H1 (cell line): ENCODE measurements around the gene KRTAP10-3. TPM values are rescaled to one million over a fixed set of nuclear protein-coding genes. Genes with fewer than 3 reads are reported as not detected.

Experiments used
- CTCF ChIA-PET: fragments of 300-600 bp; sonication (Branson Sonifier 250); formaldehyde crosslinking; loops from one replicate; lab custom pipeline; 2021; ENCODE audit not compliant: partially characterized antibody; lab: Charles Lee
- POLR2A ChIA-PET: fragments of 300-600 bp; sonication (Branson Sonifier 250); formaldehyde crosslinking; loops from one replicate; lab custom pipeline; 2021; ENCODE audit warnings: inconsistent platforms; ENCODE audit not compliant: partially characterized antibody; lab: Charles Lee
- DNase-seq, 2 experiments: peaks; one replicate each; pipeline versions ENCODE4 v3.0.0 to v3.0.0-alpha.2; 2010 to 2022; ENCODE audit warnings: low spot score in 2 of 2, low read depth in 1 of 2, mixed read lengths in 1 of 2
- FAIRE-seq: peaks from 2 replicates; lab custom pipeline; 2011; peaks lifted over from hg19 to GRCh38; lab: Jason Lieb, UNC
- H2AFZ ChIP-seq: 2 replicates; pipeline ENCODE4 v1.8.1; 2012; ENCODE audit warnings: low read length, inconsistent platforms
- H2AK5ac ChIP-seq: 2 replicates; pipeline ENCODE4 v1.6.1; 2013; ENCODE audit warnings: low read depth, low read length
- H2BK120ac ChIP-seq: replicated peaks from 2 replicates; pipeline ENCODE3; 2013; ENCODE audit warnings: low read depth, low read length, inconsistent platforms
- H2BK12ac ChIP-seq: 2 replicates; pipeline ENCODE4 v1.6.1; 2013; ENCODE audit warnings: low read depth, low read length
- H2BK15ac ChIP-seq: 2 replicates; pipeline ENCODE4 v1.6.1; 2013; ENCODE audit warnings: low read length
- H2BK20ac ChIP-seq: 2 replicates; pipeline ENCODE4 v1.6.1; 2013; ENCODE audit warnings: low read length
- H2BK5ac ChIP-seq: 2 replicates; pipeline ENCODE4 v1.6.1; 2013; ENCODE audit warnings: low read depth, low read length
- H3K14ac ChIP-seq: 2 replicates; pipeline ENCODE4 v1.6.1; 2013; ENCODE audit warnings: inconsistent platforms; ENCODE audit not compliant: insufficient read length
- H3K18ac ChIP-seq: 2 replicates; pipeline ENCODE4 v1.6.1; 2013; ENCODE audit warnings: low read length; ENCODE audit errors: extremely low read depth
- H3K23ac ChIP-seq: 2 replicates; pipeline ENCODE4 v1.6.1; 2013; ENCODE audit warnings: inconsistent platforms; ENCODE audit not compliant: insufficient read length
- H3K23me2 ChIP-seq: 2 replicates; pipeline ENCODE4 v1.6.1; 2013; ENCODE audit warnings: low read depth, low read length
- H3K27ac ChIP-seq: 2 replicates; pipeline ENCODE4 v1.6.1; 2011; ENCODE audit warnings: low read depth, low read length, inconsistent platforms
- H3K27me3 ChIP-seq, 4 experiments: replicated peaks in 1 of 4; 1 replicate in 1 of 4; 2 replicates in 3 of 4; pipeline versions ENCODE4 v1.6.1 to v1.8.1; 2011 to 2013; ENCODE audit warnings: low read length in 3 of 4, mild to moderate bottlenecking in 3 of 4, inconsistent platforms in 2 of 4, mixed read lengths in 2 of 4, moderate library complexity in 1 of 4; ENCODE audit not compliant: control insufficient read depth in 3 of 4, insufficient read depth in 3 of 4; ENCODE audit errors: extremely low read depth in 1 of 4
- H3K36me3 ChIP-seq, 4 experiments: 2 replicates each; pipeline versions ENCODE4 v1.6.1 to v1.8.1; 2011 to 2013; ENCODE audit warnings: mild to moderate bottlenecking in 4 of 4, low read length in 3 of 4, moderate library complexity in 2 of 4, control low read depth in 1 of 4, inconsistent platforms in 1 of 4; ENCODE audit not compliant: insufficient read depth in 4 of 4, control insufficient read depth in 2 of 4
- H3K4ac ChIP-seq: replicated peaks from 2 replicates; pipeline ENCODE3; 2013; ENCODE audit warnings: low read length, low read depth, mixed read lengths, inconsistent platforms; ENCODE audit not compliant: insufficient read length
- H3K4me1 ChIP-seq, 4 experiments: replicated peaks in 1 of 4; 1 replicate in 1 of 4; 2 replicates in 3 of 4; pipeline versions ENCODE4 v1.6.1 to v1.8.1; 2011 to 2013; ENCODE audit warnings: low read length in 3 of 4, inconsistent platforms in 2 of 4, mixed read lengths in 1 of 4; ENCODE audit not compliant: insufficient read depth in 4 of 4, control insufficient read depth in 3 of 4
- H3K4me2 ChIP-seq, 2 experiments: 2 replicates each; pipeline versions ENCODE4 v1.6.1 to v1.8.1; 2011 to 2013; ENCODE audit warnings: low read depth in 2 of 2, low read length in 2 of 2, control low read depth in 1 of 2, inconsistent platforms in 1 of 2, mild to moderate bottlenecking in 1 of 2; ENCODE audit not compliant: insufficient read depth in 1 of 2
- H3K4me3 ChIP-seq, 4 experiments: fragments of 200-600, 300-600 bp in 1 of 4; sonication (generic), shearing (Covaris generic), sonication (Bioruptor Twin) in 1 of 4; 2 replicates each; pipeline versions ENCODE4 v1.5.1 to v1.8.1; 2011 to 2016; ENCODE audit warnings: low read length in 4 of 4, low read depth in 3 of 4, control low read depth in 2 of 4, inconsistent platforms in 2 of 4, mild to moderate bottlenecking in 2 of 4, mixed read lengths in 1 of 4, moderate library complexity in 1 of 4; ENCODE audit not compliant: insufficient read depth in 2 of 4; ENCODE audit errors: extremely low read depth in 1 of 4
- H3K56ac ChIP-seq: replicated peaks from 2 replicates; pipeline ENCODE3; 2013; ENCODE audit warnings: low read depth, mild to moderate bottlenecking, mixed read lengths, low read length, inconsistent platforms; ENCODE audit not compliant: insufficient read length
- H3K79me1 ChIP-seq: 2 replicates; pipeline ENCODE4 v1.6.1; 2013; ENCODE audit warnings: low read depth, low read length, control low read depth
- H3K79me2 ChIP-seq, 2 experiments: 2 replicates each; pipeline versions ENCODE4 v1.6.1 to v1.8.1; 2012 to 2013; ENCODE audit warnings: low read length in 2 of 2, mild to moderate bottlenecking in 2 of 2, inconsistent platforms in 1 of 2; ENCODE audit not compliant: insufficient read depth in 2 of 2, control insufficient read depth in 1 of 2
- H3K9ac ChIP-seq, 4 experiments: replicated peaks in 1 of 4; 1 replicate in 1 of 4; 2 replicates in 3 of 4; pipeline versions ENCODE4 v1.6.1 to v1.8.1; 2011 to 2013; ENCODE audit warnings: low read depth in 3 of 4, low read length in 3 of 4, control low read depth in 2 of 4, mild to moderate bottlenecking in 2 of 4, moderate library complexity in 2 of 4, inconsistent platforms in 1 of 4; ENCODE audit errors: extremely low read depth in 1 of 4
- H3K9me3 ChIP-seq, 2 experiments: 2 replicates each; pipeline versions ENCODE4 v1.6.1 to v1.8.1; 2012 to 2013; ENCODE audit warnings: mild to moderate bottlenecking in 2 of 2, moderate library complexity in 2 of 2, control low read depth in 1 of 2, inconsistent platforms in 1 of 2, low read depth in 1 of 2, low read length in 1 of 2, mixed read lengths in 1 of 2; ENCODE audit not compliant: insufficient read depth in 2 of 2
- H4K20me1 ChIP-seq, 2 experiments: replicated peaks in 1 of 2; 2 replicates each; pipeline versions ENCODE3 to v1.8.1; 2011 to 2013; ENCODE audit warnings: inconsistent platforms in 2 of 2, low read length in 2 of 2, mild to moderate bottlenecking in 1 of 2; ENCODE audit not compliant: insufficient read depth in 2 of 2, control insufficient read depth in 1 of 2
- H4K5ac ChIP-seq: 2 replicates; pipeline ENCODE4 v1.6.1; 2013; ENCODE audit warnings: low read length, low read depth, mixed read lengths, inconsistent platforms; ENCODE audit not compliant: insufficient read length
- H4K8ac ChIP-seq: 2 replicates; pipeline ENCODE4 v1.8.0; 2013; ENCODE audit warnings: mild to moderate bottlenecking, moderate library complexity, low read length, inconsistent platforms; ENCODE audit not compliant: insufficient read depth; ENCODE audit errors: extremely low read depth
- H4K91ac ChIP-seq: replicated peaks from 2 replicates; pipeline ENCODE3; 2013; ENCODE audit warnings: low read length, mixed read lengths, inconsistent platforms; ENCODE audit not compliant: insufficient read length
- NANOG ChIP-seq: IDR thresholded peaks from 2 replicates; pipeline ENCODE4 v1.6.1; 2011; ENCODE audit warnings: low read length, low read depth, mild to moderate bottlenecking, inconsistent platforms; ENCODE audit not compliant: insufficient read depth, poor library complexity, severe bottlenecking
- RAD21 ChIP-seq, 2 experiments: IDR thresholded peaks in 1 of 2; conservative IDR thresholded peaks in 1 of 2; 2 replicates each; pipeline ENCODE4 v1.6.1; 2011; ENCODE audit warnings: low read depth in 2 of 2, low read length in 2 of 2, improper control_type of control experiment in 1 of 2, inconsistent platforms in 1 of 2, mild to moderate bottlenecking in 1 of 2, moderate library complexity in 1 of 2
- TBP ChIP-seq: IDR thresholded peaks from 2 replicates; pipeline ENCODE4 v1.6.1; 2011; ENCODE audit warnings: low read depth, low read length, improper control_type of control experiment
- WGBS, 2 experiments: shearing (Covaris generic) in 1 of 2; methylation state at CpG; one replicate each; pipeline versions ENCODE4 v1.1.6 to v1.1.7; 2013 to 2015; ENCODE audit warnings: low lambda C conversion rate in 2 of 2, mixed read lengths in 2 of 2, inconsistent platforms in 1 of 2, low coverage in 1 of 2, missing lambda C conversion rate in 1 of 2; ENCODE audit not compliant: insufficient replicate concordance in 2 of 2, insufficient coverage in 1 of 2, insufficient read length in 1 of 2; ENCODE audit errors: extremely low coverage in 1 of 2, missing lambda C conversion rate in 1 of 2; 5-methylcytosine and 5-hydroxymethylcytosine counted together
- polyA plus RNA-seq, 7 experiments: library from polyadenylated mRNA; depleted of rRNA in 3 of 7; stranded (reverse) in 5 of 7; unstranded in 2 of 7; fragments of >200 nt in 5 of 7; fragments of 200-250 nt in 2 of 7; gene quantifications; 1 replicate in 5 of 7; 2 replicates in 1 of 7; 4 replicates in 1 of 7; pipeline versions ENCODE4 v1.2.1 to v1.2.3, GENCODE V29; 2011 to 2013; ENCODE audit warnings: missing spikeins in 2 of 7, mixed read lengths in 2 of 7
- total RNA-seq: library from RNA; stranded (reverse); fragmentation: NEBNext Ultra II Directional; extraction: Animal tissue kit (Norgen Biotek cat#: 25700); gene quantifications from 2 replicates; pipeline ENCODE4 v1.2.1, GENCODE V29; 2021

Gene KRTAP10-3
- total and polyA plus RNA-seq, 2 of the 8 experiments (the other 6 are each of a cell fraction or from before 2014, with no cell fraction given), result not detected

DNA sequence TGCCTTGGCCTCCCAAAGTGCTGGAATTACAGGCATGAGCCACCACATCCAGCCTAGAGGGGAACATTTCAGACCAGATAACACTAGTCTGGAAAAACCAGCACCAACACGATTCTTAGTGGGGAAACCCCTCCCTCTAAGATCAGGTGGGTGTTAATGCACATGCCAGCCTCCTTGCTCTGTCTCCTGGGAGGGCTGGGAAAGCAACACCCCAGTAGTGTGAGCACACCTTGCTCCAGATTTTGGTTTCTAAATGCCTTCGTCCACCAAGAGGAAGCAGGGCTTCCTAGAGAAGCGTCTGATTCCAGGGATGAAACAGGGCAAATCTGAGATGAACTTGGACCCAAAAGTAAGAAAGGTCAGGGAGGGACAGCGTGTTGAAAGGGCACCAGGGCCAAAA is 12.7 kb upstream of the KRTAP10-3 start:
- Histone ChIP-seq H2AFZ (no peak overlapping the region), H3K27ac (no peak overlapping the region), H3K4me2 (no peak overlapping the region), H3K23me2 (no peaks in the 10 kb centered on the region; the same call in 1 of the 2 replicates), H4K5ac (no peak overlapping the region), H2BK120ac (no peak overlapping the region), H4K20me1 (no peaks in the 10 kb centered on the region), H3K14ac (no peak overlapping the region), H3K79me2 (no peaks in the 10 kb centered on the region), H4K91ac (no peak overlapping the region), H3K23ac (no peak overlapping the region), H2BK15ac (no peak overlapping the region), H3K56ac (no peak overlapping the region), H3K27me3 (no peaks in the 10 kb centered on the region; a peak in 1 of 7 replicates), H3K36me3 (no peaks in the 10 kb centered on the region), H2BK12ac (no peak overlapping the region), H2BK5ac (no peak overlapping the region), H3K9me3 (peaks cover 7 to 13% of the 10 kb centered on the region in 2 experiments; a peak in 3 of 4 replicates), H3K4me1 (peaks cover 0 to 11% (median 0%) of the 10 kb centered on the region in 4 experiments; a peak in 1 of 7 replicates), H2BK20ac (no peak overlapping the region), H3K4ac (no peak overlapping the region), H3K9ac (no peak overlapping the region), H3K18ac (no peak overlapping the region), H4K8ac (no peak overlapping the region; the same call in 1 of the 2 replicates), H3K4me3 (no peak overlapping the region), H3K79me1 (no peaks in the 10 kb centered on the region), H2AK5ac (no peak overlapping the region)
- ChIA-PET POLR2A (interaction anchor here (1.1 kb wide), 1 partner anchor 21 kb away, joined by 4 read pairs; no protein-coding TSS in a partner anchor), CTCF (interaction anchor here (0.9 to 1.1 kb wide), 2 partner anchors 18 to 116 kb away, joined by 3 read pairs; no protein-coding TSS in a partner anchor)
- DNase-seq (no peak), FAIRE-seq (no peak)
- WGBS, 2 experiments, result 73% methylated on average over 4 of the region's 4 CpGs; no CpG with 5 or more reads in 1 of the 2 experiments
- TF ChIP-seq NANOG, result no peak
- no peak for TF ChIP-seq RAD21 (IDR thresholded peaks at IDR 0.05 in 1 of 2, conservative IDR thresholded peaks at IDR 0.05 in 1 of 2; ENCODE audit: low read depth in 2 of 2, low read length in 2 of 2)
- no peak for TF ChIP-seq TBP
